Suprapubic skin (tissue), 4 donors: ENCODE measurements around the gene CYBC1. TPM values are rescaled to one million over a fixed set of nuclear protein-coding genes. Genes with fewer than 3 reads are reported as not detected.
A peak's percentile ranks its signal among the peaks of the same experiment; 100 is the strongest.

Source experiments
- DNase-seq, 2 donors: peaks; one replicate each; pipeline ENCODE4 v3.0.0-alpha.2; 2019; ENCODE audit warnings: low spot score in 2 of 2
- H3K27ac ChIP-seq: fragments of 200-600 bp; sonication (generic); one replicate; pipeline ENCODE4 v1.5.1; 2019
- H3K27me3 ChIP-seq: fragments of 200-600 bp; sonication (generic); one replicate; pipeline ENCODE4 v1.5.1; 2019
- H3K36me3 ChIP-seq: fragments of 200-600 bp; sonication (generic); one replicate; pipeline ENCODE4 v1.5.1; 2019
- H3K4me1 ChIP-seq: fragments of 200-600 bp; sonication (generic); one replicate; pipeline ENCODE4 v1.5.1; 2019
- H3K4me3 ChIP-seq: fragments of 200-600 bp; sonication (generic); one replicate; pipeline ENCODE4 v1.5.1; 2019; ENCODE audit warnings: mild to moderate bottlenecking
- H3K9me3 ChIP-seq: fragments of 200-600 bp; sonication (generic); one replicate; pipeline ENCODE4 v1.5.1; 2019
- EP300 ChIP-seq: sonication (generic); formaldehyde crosslinking; IDR thresholded peaks from one replicate; pipeline ENCODE4 v1.6.1; 2017; ENCODE audit warnings: antibody characterized with exemption
- POLR2A ChIP-seq, 2 donors: fragments of 450-650 bp; IDR thresholded peaks; one replicate each; pipeline ENCODE4 v1.6.1; 2017; ENCODE audit warnings: antibody characterized with exemption in 2 of 2, mild to moderate bottlenecking in 2 of 2, moderate library complexity in 2 of 2
- POLR2AphosphoS5 ChIP-seq, 3 donors: sonication (generic); formaldehyde crosslinking; IDR thresholded peaks; one replicate each; pipeline ENCODE4 v1.6.1; 2017; ENCODE audit warnings: antibody characterized with exemption in 3 of 3
- WGBS: methylation state at CpG from one replicate; pipeline ENCODE4 v1.1.5; 2018; 5-methylcytosine and 5-hydroxymethylcytosine counted together
- total RNA-seq, 4 donors: library from RNA; depleted of rRNA; stranded (reverse); fragments of >200 nt; gene quantifications; one replicate each; pipeline ENCODE4 v1.1.0, GENCODE V29; 2016
- TF ChIP-seq, protein P1 (sequence below), 2 donors: fragments of 200-600 bp in 1 of 2; fragments of 450-650 bp in 1 of 2; sonication (generic) in 1 of 2; IDR thresholded peaks; one replicate each; pipeline ENCODE4 v1.5.1; 2016 to 2019; ENCODE audit warnings: antibody characterized with exemption in 2 of 2, mild to moderate bottlenecking in 1 of 2, moderate library complexity in 1 of 2

CYBC1 gene
- total RNA-seq, 4 donors from 2014 or later: 36.4 to 53.1 (median 45.6) TPM

DNA sequence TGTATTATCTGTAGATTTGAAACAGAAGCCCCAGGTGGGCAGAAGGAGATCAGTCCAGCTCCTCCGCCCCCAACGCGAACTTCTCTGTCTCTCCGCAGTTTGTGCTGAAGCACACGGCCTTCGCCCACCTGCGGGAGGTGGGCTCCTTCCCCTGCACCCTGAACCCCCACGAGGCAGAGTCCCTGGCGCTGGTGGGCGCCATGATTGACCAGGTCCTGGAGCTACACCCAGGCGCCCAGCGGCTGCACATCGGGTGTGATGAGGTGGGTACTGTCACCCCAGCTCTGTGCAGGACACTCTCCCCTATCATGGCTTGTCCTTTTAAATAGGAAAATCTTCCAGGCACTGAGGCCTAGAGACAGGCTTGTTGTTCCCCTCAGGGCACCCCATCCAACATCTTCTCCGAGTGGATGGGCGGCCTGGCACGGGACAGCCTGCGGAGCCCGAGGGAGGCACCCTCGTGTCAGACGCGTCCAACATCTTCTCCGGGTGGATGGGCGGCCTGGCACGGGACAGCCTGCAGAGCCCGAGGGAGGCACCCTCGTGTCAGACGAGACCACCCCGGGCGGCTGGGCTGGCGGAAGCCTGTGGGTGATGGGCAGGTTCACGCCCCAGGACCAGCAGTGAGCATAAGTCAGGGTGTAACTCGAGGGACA, 16.9 kb downstream of the CYBC1 start:
- no peaks in the 10 kb centered on the region for H3K9me3 ChIP-seq
- no peak overlapping the region for H3K4me3 ChIP-seq
- no peaks in the 10 kb centered on the region for H3K4me1 ChIP-seq
- WGBS: 82% methylated on average over 25 of the region's 32 CpGs
- no peak for TF ChIP-seq POLR2A (IDR thresholded peaks at IDR 0.05)
- no peak for TF ChIP-seq EP300
- no peak for TF ChIP-seq POLR2AphosphoS5 (IDR thresholded peaks at IDR 0.05)
- TF ChIP-seq, protein P1, sequence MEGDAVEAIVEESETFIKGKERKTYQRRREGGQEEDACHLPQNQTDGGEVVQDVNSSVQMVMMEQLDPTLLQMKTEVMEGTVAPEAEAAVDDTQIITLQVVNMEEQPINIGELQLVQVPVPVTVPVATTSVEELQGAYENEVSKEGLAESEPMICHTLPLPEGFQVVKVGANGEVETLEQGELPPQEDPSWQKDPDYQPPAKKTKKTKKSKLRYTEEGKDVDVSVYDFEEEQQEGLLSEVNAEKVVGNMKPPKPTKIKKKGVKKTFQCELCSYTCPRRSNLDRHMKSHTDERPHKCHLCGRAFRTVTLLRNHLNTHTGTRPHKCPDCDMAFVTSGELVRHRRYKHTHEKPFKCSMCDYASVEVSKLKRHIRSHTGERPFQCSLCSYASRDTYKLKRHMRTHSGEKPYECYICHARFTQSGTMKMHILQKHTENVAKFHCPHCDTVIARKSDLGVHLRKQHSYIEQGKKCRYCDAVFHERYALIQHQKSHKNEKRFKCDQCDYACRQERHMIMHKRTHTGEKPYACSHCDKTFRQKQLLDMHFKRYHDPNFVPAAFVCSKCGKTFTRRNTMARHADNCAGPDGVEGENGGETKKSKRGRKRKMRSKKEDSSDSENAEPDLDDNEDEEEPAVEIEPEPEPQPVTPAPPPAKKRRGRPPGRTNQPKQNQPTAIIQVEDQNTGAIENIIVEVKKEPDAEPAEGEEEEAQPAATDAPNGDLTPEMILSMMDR (IDR thresholded peaks at IDR 0.05): no peak
- peaks cover 46% of the 10 kb centered on the region for H3K36me3 ChIP-seq
- H3K27ac ChIP-seq: no peak overlapping the region
- DNase-seq: peak in 1 of 2 donors; percentile 61
- no peaks in the 10 kb centered on the region for H3K27me3 ChIP-seq

DNA sequence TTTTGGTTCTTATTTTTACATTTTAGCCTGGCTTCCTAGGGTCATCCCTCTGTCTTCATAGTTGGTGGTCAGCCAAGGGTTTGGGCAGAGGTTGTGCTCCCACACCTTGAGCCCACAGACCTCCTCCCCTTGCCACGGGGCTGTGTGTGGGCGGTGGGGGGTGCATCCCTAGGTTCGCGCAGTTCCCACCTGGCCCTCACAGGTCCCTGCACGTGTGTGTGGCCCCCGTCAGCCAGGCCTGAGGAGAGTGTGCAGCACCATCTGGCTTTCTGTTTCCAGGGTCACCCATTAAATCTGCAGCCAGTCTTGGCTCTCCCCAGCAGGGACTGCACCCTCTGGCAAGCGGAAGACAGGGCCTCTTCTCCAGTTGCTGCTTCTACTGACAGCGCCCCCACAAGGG, 18.5 kb downstream of the CYBC1 start:
- Histone ChIP-seq H3K27ac (no peak overlapping the region), H3K4me1 (no peaks in the 10 kb centered on the region), H3K27me3 (no peaks in the 10 kb centered on the region), H3K36me3 (peaks cover 30% of the 10 kb centered on the region), H3K9me3 (no peaks in the 10 kb centered on the region), H3K4me3 (no peak overlapping the region)
- WGBS: 76% methylated on average over 6 of the region's 8 CpGs
- no peak for DNase-seq
- TF ChIP-seq EP300 (no peak), POLR2AphosphoS5 (IDR thresholded peaks at IDR 0.05) (no peak), POLR2A (IDR thresholded peaks at IDR 0.05) (no peak)
- TF ChIP-seq, protein P1 (IDR thresholded peaks at IDR 0.05): no peak

DNA sequence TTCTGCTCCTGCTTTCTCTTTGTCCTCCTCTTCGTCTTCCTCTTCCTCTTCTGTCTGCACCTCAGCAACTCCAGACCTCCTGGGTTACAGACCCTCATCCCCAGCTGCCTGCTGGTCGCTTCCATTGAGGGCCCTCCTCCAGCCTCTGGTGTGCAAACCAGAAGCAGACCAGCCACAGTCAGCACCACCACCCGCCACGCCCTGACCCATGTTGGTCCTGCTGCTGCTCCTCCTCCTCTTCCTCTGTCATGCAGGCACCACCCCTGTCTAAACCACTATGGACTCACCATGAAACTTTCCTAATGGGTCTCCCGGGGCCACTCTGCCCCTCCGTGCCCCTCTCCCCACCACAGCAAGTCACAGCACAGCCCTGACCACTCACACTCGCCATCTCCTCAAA, 20.7 kb downstream of the CYBC1 start:
- no peak for TF ChIP-seq EP300
- TF ChIP-seq, protein P1 (IDR thresholded peaks at IDR 0.05): no peak
- TF ChIP-seq POLR2AphosphoS5 (IDR thresholded peaks at IDR 0.05): no peak
- no peak for TF ChIP-seq POLR2A (IDR thresholded peaks at IDR 0.05)

DNA sequence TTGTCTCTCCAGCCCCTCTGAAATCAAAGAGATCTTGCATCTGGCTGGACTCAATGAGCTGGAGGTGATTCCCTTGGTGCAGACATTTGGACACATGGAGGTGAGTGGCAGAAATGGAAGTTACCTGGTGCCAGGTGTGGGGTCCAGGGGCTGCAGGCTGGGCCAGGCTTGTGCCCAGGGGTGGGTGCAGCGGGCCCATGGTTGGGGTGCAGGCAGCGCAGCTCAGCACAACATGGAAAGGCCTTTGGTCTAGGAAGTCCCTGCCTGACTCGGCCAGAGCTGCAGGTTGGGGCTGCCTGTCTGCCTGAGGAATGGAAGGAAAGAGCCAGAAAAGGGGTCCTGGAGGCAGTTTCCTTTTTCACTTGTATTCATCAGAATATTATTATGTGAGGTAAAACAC, 22.0 kb downstream of the CYBC1 start:
- no peak for DNase-seq
- no peak overlapping the region for H3K4me3 ChIP-seq
- peaks cover 4% of the 10 kb centered on the region for H3K36me3 ChIP-seq
- 92% methylated on average over 3 of the region's 3 CpGs for WGBS
- no peaks in the 10 kb centered on the region for H3K9me3 ChIP-seq
- H3K27ac ChIP-seq: no peak overlapping the region
- TF ChIP-seq, protein P1 (IDR thresholded peaks at IDR 0.05): no peak
- TF ChIP-seq POLR2AphosphoS5 (IDR thresholded peaks at IDR 0.05) (no peak), POLR2A (IDR thresholded peaks at IDR 0.05) (no peak), EP300 (no peak)
- peaks cover 3% of the 10 kb centered on the region for H3K4me1 ChIP-seq
- H3K27me3 ChIP-seq: no peaks in the 10 kb centered on the region

More for the DNA sequence above, 20.7 kb downstream of the CYBC1 start:
- peaks cover 10% of the 10 kb centered on the region for H3K36me3 ChIP-seq
- no peak overlapping the region for H3K4me3 ChIP-seq
- H3K4me1 ChIP-seq: no peaks in the 10 kb centered on the region
- H3K9me3 ChIP-seq: no peaks in the 10 kb centered on the region
- no peaks in the 10 kb centered on the region for H3K27me3 ChIP-seq
- no peak overlapping the region for H3K27ac ChIP-seq
- WGBS: 76% methylated on average over 7 of the region's 7 CpGs
- no peak for DNase-seq

DNA sequence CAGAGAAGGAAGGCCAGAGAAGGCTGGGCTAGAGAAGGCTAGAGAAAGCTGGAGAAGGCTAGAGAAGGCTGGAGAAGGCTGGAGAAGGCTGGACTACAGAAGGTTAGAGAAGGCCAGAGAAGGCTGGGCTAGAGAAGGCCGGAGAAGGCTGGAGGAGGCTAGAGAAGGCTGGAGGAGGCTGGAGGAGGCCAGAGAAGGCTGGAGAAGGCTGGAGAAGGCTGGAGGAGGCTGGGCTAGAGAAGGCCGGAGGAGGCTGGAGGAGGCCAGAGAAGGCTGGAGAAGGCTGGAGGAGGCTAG, 25.7 kb downstream of the CYBC1 start:
- TF ChIP-seq, protein P1 (IDR thresholded peaks at IDR 0.05): no peak
- TF ChIP-seq EP300 (no peak), POLR2AphosphoS5 (IDR thresholded peaks at IDR 0.05) (no peak), POLR2A (IDR thresholded peaks at IDR 0.05) (no peak)
- Histone ChIP-seq H3K9me3 (no peaks in the 10 kb centered on the region), H3K4me1 (peaks cover 3% of the 10 kb centered on the region), H3K4me3 (no peak overlapping the region), H3K27me3 (no peaks in the 10 kb centered on the region), H3K27ac (no peak overlapping the region), H3K36me3 (peaks cover 5% of the 10 kb centered on the region)
- 93% methylated on average over 2 of the region's 2 CpGs for WGBS
- DNase-seq: no peak
